Measurements from ENCODE around the gene ITPKC. TPM values are rescaled to one million over a fixed set of nuclear protein-coding genes. Genes with fewer than 3 reads are reported as not detected.

Gene ITPKC
- total and polyA plus RNA-seq, 2 of the 13 experiments (the other 11 are each of a cell fraction or from before 2014, with no cell fraction given) = 6.9 to 11.2 TPM

GRCh38 chr19:40718774-40719391 lies 2.0 kb downstream of the ITPKC start (continued):
- TF ChIP-seq, protein P1, sequence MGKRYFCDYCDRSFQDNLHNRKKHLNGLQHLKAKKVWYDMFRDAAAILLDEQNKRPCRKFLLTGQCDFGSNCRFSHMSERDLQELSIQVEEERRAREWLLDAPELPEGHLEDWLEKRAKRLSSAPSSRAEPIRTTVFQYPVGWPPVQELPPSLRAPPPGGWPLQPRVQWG (CRISPR knock-in tag; IDR thresholded peaks at IDR 0.05; ENCODE audit: borderline replicate concordance, low read depth) = no peak
- TF ChIP-seq ZNF589 (CRISPR knock-in tag; conservative IDR thresholded peaks at IDR 0.05) (no peak), ZNF724P (CRISPR knock-in tag; IDR thresholded peaks at IDR 0.05; ENCODE audit: borderline replicate concordance) (no peak; the same call in 1 of the 2 replicates), ZNF768 (CRISPR knock-in tag; IDR thresholded peaks at IDR 0.05) (no peak), ZNF512 (CRISPR knock-in tag; IDR thresholded peaks at IDR 0.05) (no peak), ZNF576 (CRISPR knock-in tag; IDR thresholded peaks at IDR 0.05) (no peak), U2AF1 (optimal IDR thresholded peaks at IDR 0.05; ENCODE audit: low read depth, low read length) (no peak), ZNF7 (CRISPR knock-in tag; IDR thresholded peaks at IDR 0.05) (no peak), NFE2L1 (CRISPR knock-in tag; IDR thresholded peaks at IDR 0.05; ENCODE audit: borderline replicate concordance) (no peak), ETV5 (CRISPR knock-in tag; IDR thresholded peaks at IDR 0.05; ENCODE audit: borderline replicate concordance) (0 out of 2 replicates have a peak, but pooled peaks have one; percentile 13), ZNF225 (CRISPR knock-in tag; IDR thresholded peaks at IDR 0.05) (no peak), SAFB2 (CRISPR knock-in tag; IDR thresholded peaks at IDR 0.05; ENCODE audit: borderline replicate concordance, low read depth) (no peak; the same call in 1 of the 2 replicates), ZNF530 (CRISPR knock-in tag; IDR thresholded peaks at IDR 0.05; ENCODE audit: low read depth) (no peak), ZSCAN21 (CRISPR knock-in tag; IDR thresholded peaks at IDR 0.05; ENCODE audit: borderline replicate concordance) (no peak), IRF2 (CRISPR knock-in tag; IDR thresholded peaks at IDR 0.05) (peak; percentile 51; the same call in 1 of the 2 replicates), NFKB2 (CRISPR knock-in tag; IDR thresholded peaks at IDR 0.05; ENCODE audit: borderline replicate concordance) (peak; percentile 56; the same call in 1 of the 2 replicates), DR1 (CRISPR knock-in tag; IDR thresholded peaks at IDR 0.05) (no peak), MTERF4 (CRISPR knock-in tag; IDR thresholded peaks at IDR 0.05) (0 out of 2 replicates have a peak, but pooled peaks have one; percentile 43), SIX4 (CRISPR knock-in tag; IDR thresholded peaks at IDR 0.05) (peak; percentile 91), ZKSCAN1 (IDR thresholded peaks at IDR 0.05; ENCODE audit: low read length) (no peak), HDAC1 (CRISPR knock-in tag; IDR thresholded peaks at IDR 0.05) (peak; percentile 87), SYNCRIP (IDR thresholded peaks at IDR 0.05; ENCODE audit: insufficient read depth, low read depth, low read length) (no peak), FOXK1 (CRISPR knock-in tag; IDR thresholded peaks at IDR 0.05; ENCODE audit: borderline replicate concordance, low read depth) (no peak), ZNF672 (CRISPR knock-in tag; IDR thresholded peaks at IDR 0.05) (no peak), BCL6 (CRISPR knock-in tag; IDR thresholded peaks at IDR 0.05) (no peak)
- TF ChIP-seq, protein P2, sequence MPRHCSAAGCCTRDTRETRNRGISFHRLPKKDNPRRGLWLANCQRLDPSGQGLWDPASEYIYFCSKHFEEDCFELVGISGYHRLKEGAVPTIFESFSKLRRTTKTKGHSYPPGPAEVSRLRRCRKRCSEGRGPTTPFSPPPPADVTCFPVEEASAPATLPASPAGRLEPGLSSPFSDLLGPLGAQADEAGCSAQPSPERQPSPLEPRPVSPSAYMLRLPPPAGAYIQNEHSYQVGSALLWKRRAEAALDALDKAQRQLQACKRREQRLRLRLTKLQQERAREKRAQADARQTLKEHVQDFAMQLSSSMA (CRISPR knock-in tag; IDR thresholded peaks at IDR 0.05) = 0 out of 2 replicates have a peak, but pooled peaks have one; percentile 37
- TF ChIP-seq, protein P3, sequence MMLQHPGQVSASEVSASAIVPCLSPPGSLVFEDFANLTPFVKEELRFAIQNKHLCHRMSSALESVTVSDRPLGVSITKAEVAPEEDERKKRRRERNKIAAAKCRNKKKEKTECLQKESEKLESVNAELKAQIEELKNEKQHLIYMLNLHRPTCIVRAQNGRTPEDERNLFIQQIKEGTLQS (CRISPR knock-in tag; IDR thresholded peaks at IDR 0.05) = no peak

All from HepG2 (cell line).